Endometrial microvascular endothelial cells (primary cell): ENCODE results near the gene GPR132. TPM values are rescaled to one million over a fixed set of nuclear protein-coding genes. Genes with fewer than 3 reads are reported as not detected.

Source experiments
- in situ Hi-C: cut with HindIII; loops from 2 replicates; pipeline ENCODE4 v1.10.0; 2017; ENCODE audit warnings: low sequenced_read_pairs, low pct_unique_long_range_greater_than_20kb; ENCODE audit errors: inconsistent ontology term
- total RNA-seq: library from RNA; depleted of rRNA; stranded (reverse); fragments of >200 nt; gene quantifications from one replicate; pipeline ENCODE4 v1.2.3, GENCODE V29; 2015; ENCODE audit errors: inconsistent ontology term

Gene GPR132
- total RNA-seq, 1 donor from 2014 or later = not detected

- in situ Hi-C loops = no loop called here
These were observed 13.1 kb upstream of the GPR132 start for GRCh38 chr14:105078294-105078693.

GRCh38 chr14:105077649-105077995, 12.4 kb upstream of the GPR132 start:
- in situ Hi-C loops = no loop called here

DNA sequence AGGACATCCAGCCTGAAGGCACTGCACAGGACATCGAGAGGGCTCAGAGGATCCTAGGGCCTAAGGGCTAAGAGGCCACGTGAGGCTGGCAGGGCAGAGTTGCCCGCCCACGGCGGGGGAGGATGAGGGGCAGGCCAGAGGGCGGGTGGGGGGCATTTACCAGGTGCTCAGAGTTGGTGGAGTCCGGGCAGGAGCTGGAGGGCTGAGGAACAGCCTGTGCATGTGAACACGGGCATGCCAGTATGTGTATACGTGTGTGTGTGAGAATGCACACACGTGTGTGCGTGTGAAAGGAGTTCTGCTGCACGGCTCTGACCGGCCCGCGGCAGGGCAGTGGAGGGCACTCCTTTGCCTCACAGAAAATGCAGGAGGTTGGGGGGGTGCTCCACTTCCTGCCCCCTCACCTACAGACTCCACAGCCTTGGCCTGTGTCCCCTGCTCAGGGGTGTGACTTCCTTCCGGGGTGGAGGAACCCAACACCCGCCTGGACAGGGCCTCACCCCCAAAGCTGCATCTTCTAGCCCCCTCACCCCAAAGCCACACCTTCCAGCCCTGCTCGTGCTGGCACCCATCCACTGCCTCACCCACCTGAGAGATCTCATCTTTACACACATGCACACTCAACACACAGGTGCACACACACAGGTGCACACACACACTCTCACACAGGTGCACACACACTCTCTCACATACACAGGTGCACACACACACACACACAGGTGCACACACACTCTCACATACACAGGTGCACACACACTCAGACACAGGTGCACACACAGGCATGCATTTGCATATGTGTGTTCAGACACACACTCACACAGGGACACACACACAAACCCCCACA, 11.8 kb upstream of the GPR132 start:
- in situ Hi-C loops = no loop called here

GRCh38 chr14:105076296-105076804, 11.1 kb upstream of the GPR132 start:
- in situ Hi-C loops = no loop called here

GRCh38 chr14:105075379-105076295, 10.4 kb upstream of the GPR132 start:
- in situ Hi-C loops = no loop called here

DNA sequence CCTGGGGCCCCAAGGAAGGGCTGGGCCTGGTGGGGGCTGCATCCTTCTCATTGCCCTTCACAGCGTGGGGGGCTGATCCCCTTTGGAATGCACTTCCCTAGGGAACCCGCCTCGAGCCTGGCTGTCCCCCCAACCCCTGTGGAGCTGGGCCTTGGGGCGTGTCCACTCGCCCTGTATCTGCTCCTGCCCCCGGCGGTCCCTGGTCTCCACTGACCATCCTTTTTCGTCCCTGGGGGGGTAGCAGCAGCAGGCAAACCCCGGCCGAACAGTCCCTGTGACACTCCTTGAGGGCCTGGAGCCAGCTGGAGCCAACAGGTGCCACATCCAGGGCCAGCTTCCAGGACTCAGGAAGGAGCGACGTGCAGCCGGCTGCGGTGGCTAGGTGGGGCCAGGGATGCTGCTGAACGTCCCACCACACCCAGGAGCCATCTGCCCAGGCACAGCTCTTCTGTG, 9.4 kb upstream of the GPR132 start:
- in situ Hi-C loops = no loop called here

- in situ Hi-C loops = no loop called here
These were observed 8.7 kb upstream of the GPR132 start for GRCh38 chr14:105073720-105074600.

- in situ Hi-C loops = no loop called here
These were observed 7.9 kb upstream of the GPR132 start for GRCh38 chr14:105072892-105073719.

DNA sequence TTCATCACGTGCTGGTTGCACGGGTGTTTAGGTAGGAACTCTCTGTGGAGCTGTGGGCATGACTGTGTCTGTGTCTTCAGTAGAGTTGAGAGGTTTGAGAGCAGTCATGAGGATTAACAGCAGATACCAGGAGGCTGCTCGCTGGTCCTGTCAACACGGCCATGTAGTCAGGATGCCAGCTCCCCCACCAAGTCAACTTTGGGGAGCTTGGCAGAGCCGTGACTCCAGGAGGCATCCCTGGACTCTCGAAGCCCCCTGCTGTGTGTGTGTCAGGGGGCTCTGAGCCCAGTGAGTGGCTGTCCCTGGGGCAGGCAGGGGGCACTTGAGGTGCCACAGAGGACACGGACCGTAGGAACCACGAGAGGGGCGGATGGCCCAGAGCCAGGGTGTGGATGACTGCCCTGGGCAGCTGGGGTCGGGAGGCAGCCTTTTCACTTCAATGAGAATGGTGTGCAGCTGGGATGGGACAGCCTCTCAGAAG, 7.2 kb upstream of the GPR132 start:
- in situ Hi-C loops = no loop called here

DNA sequence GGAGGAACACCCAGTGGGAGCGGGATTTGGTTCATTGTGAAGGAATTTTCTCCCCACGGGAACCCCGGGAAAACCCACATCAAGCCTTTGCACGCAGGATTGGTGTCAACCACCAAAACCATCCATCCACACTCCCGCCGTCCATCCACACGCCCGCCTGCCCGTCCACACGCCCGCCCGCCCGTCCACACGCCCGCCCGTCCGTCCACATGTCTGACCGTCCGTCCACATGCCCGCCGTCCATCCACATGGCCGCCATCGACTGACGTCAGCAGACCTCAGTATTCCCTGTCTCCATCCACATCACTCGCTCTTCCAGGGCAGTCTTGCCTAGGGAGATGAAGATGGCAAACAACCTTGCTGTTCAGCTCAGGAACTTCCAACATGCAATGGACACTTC, 6.7 kb upstream of the GPR132 start:
- in situ Hi-C loops = no loop called here

GRCh38 chr14:105071326-105071725, 6.1 kb upstream of the GPR132 start:
- in situ Hi-C loops = no loop called here

- in situ Hi-C loops = no loop called here
These were observed 5.5 kb upstream of the GPR132 start for GRCh38 chr14:105070760-105071137.

GRCh38 chr14:105069871-105070759, 4.9 kb upstream of the GPR132 start:
- in situ Hi-C loops = no loop called here

- in situ Hi-C loops = no loop called here
These were observed 4.3 kb upstream of the GPR132 start for GRCh38 chr14:105069522-105069870.

- in situ Hi-C loops = no loop called here
These were observed 3.6 kb upstream of the GPR132 start for GRCh38 chr14:105068818-105069217.

- in situ Hi-C loops = no loop called here
These were observed 2.7 kb upstream of the GPR132 start for GRCh38 chr14:105067969-105068301.
